Measurements from ENCODE around the gene SUSD6. TPM values are rescaled to one million over a fixed set of nuclear protein-coding genes. Genes with fewer than 3 reads are reported as not detected.

The SUSD6 gene
- polyA plus RNA-seq, 2 of the 4 experiments (the other 2 are of a cell fraction), result 4.3 to 7.0 TPM

GRCh38 chr14:69690042-69690441 lies 78.6 kb downstream of the SUSD6 start:
- CTCF ChIA-PET, result interaction anchor here (1.3 kb wide), 1 partner anchor 37 kb away, joined by 4 read pairs; no protein-coding TSS in a partner anchor
- TF ChIP-seq CBX2 (IDR thresholded peaks at IDR 0.05; ENCODE audit: borderline replicate concordance, low read depth) (no peak), GATA3 (IDR thresholded peaks at IDR 0.05; ENCODE audit: borderline replicate concordance) (no peak), TFCP2L1 (CRISPR knock-in tag; IDR thresholded peaks at IDR 0.05) (no peak), NPAS2 (CRISPR knock-in tag; IDR thresholded peaks at IDR 0.05; ENCODE audit: borderline replicate concordance) (no peak), JUN (IDR thresholded peaks at IDR 0.05) (no peak), HOXB13 (CRISPR knock-in tag; IDR thresholded peaks at IDR 0.05; ENCODE audit: low read depth) (no peak), RCOR1 (IDR thresholded peaks at IDR 0.05; ENCODE audit: low read depth, low read length) (no peak), KDM1A (IDR thresholded peaks at IDR 0.05; ENCODE audit: low read depth) (no peak), MYC (IDR thresholded peaks at IDR 0.05; ENCODE audit: borderline replicate concordance, low read length) (no peak), ZSCAN20 (CRISPR knock-in tag; IDR thresholded peaks at IDR 0.05) (no peak), KDM5A (IDR thresholded peaks at IDR 0.05) (no peak), HOXA7 (CRISPR knock-in tag; IDR thresholded peaks at IDR 0.05) (no peak), CEBPB (IDR thresholded peaks at IDR 0.05) (no peak)
- WGBS (ENCODE audit: missing lambda C conversion rate), result 77% methylated on average over 2 of the region's 2 CpGs
- Histone ChIP-seq H3K27ac (no peak overlapping the region), H3K4me3 (no peak overlapping the region), H3K9me3 (no peaks in the 10 kb centered on the region), H3K4me1 (peaks cover 8% of the 10 kb centered on the region), H3K4me2 (no peak overlapping the region)
- FAIRE-seq, result no peak
- DNase-seq (ENCODE audit: low read depth in 1 of 2, low spot score in 1 of 2), result no peak
- POLR2A ChIA-PET, result no interaction called here
- ATAC-seq, result no peak

- FAIRE-seq, result no peak
- Histone ChIP-seq H3K4me2 (no peak overlapping the region), H3K9me3 (no peaks in the 10 kb centered on the region), H3K27ac (no peak overlapping the region), H3K4me1 (peaks cover 8% of the 10 kb centered on the region), H3K4me3 (no peak overlapping the region)
- POLR2A ChIA-PET, result no interaction called here
- no peak for ATAC-seq
- no peak for DNase-seq (ENCODE audit: low read depth in 1 of 2, low spot score in 1 of 2)
- CTCF ChIA-PET, result interaction anchor here (0.7 to 1.7 kb wide), 4 partner anchors 10 to 118 kb away, joined by 3 to 6 read pairs (median 4); partner anchors contain the start of gene CCDC177
- WGBS (ENCODE audit: missing lambda C conversion rate), result 88% methylated on average over 1 of the region's 1 CpG
- TF ChIP-seq EP300 (IDR thresholded peaks at IDR 0.05) (no peak), CTCF (IDR thresholded peaks at IDR 0.05) (no peak), CHD2 (IDR thresholded peaks at IDR 0.05; ENCODE audit: low read length, partially characterized antibody) (no peak), NR3C1 (IDR thresholded peaks at IDR 0.05) (no peak), POLR2AphosphoS2 (conservative IDR thresholded peaks at IDR 0.05; ENCODE audit: low read length) (no peak), ZFP36 (IDR thresholded peaks at IDR 0.05; ENCODE audit: borderline replicate concordance, partially characterized antibody) (no peak), HES2 (IDR thresholded peaks at IDR 0.05) (no peak), CEBPB (IDR thresholded peaks at IDR 0.05) (no peak), MYC (IDR thresholded peaks at IDR 0.05; ENCODE audit: borderline replicate concordance, low read length) (no peak), ZSCAN20 (CRISPR knock-in tag; IDR thresholded peaks at IDR 0.05) (no peak), EHF (CRISPR knock-in tag; IDR thresholded peaks at IDR 0.05) (no peak), EHMT2 (IDR thresholded peaks at IDR 0.05; ENCODE audit: low read depth) (no peak), RCOR1 (IDR thresholded peaks at IDR 0.05; ENCODE audit: low read depth, low read length) (no peak), HMGXB4 (CRISPR knock-in tag; IDR thresholded peaks at IDR 0.05; ENCODE audit: borderline replicate concordance) (no peak), RAD21 (conservative IDR thresholded peaks at IDR 0.05 in 1 of 2, IDR thresholded peaks at IDR 0.05 in 1 of 2) (no peak), ATOH8 (CRISPR knock-in tag; IDR thresholded peaks at IDR 0.05; ENCODE audit: low read depth) (no peak), ELK1 (IDR thresholded peaks at IDR 0.05; ENCODE audit: low read depth, low read length) (no peak), JUNB (IDR thresholded peaks at IDR 0.05) (no peak), BHLHE40 (IDR thresholded peaks at IDR 0.05; ENCODE audit: low read depth, low read length) (no peak), PBX3 (IDR thresholded peaks at IDR 0.05) (no peak)
These were observed 81.2 kb downstream of the SUSD6 start for GRCh38 chr14:69692594-69692993.
